SK-MEL-5 (cell line): ENCODE measurements around the gene SETBP1. TPM values are rescaled to one million over a fixed set of nuclear protein-coding genes. Genes with fewer than 3 reads are reported as not detected.

Source experiments
- DNase-seq: peaks from one replicate; pipeline ENCODE4 v3.0.0-alpha.2; 2016; ENCODE audit warnings: low read depth, low spot score
- in situ Hi-C: cut with HindIII; loops from 2 replicates; pipeline ENCODE4 v1.10.0; 2016; ENCODE audit warnings: low sequenced_read_pairs, high pct_unique_total_duplicates, low pct_unique_long_range_greater_than_20kb
- total RNA-seq: library from RNA; depleted of rRNA; stranded (reverse); fragments of >200 nt; shearing (Covaris generic); gene quantifications from 2 replicates; pipeline ENCODE4 v1.2.3, GENCODE V29; 2014

The SETBP1 gene
- total RNA-seq, 1 experiment from 2014 or later = 2.3 TPM

DNA sequence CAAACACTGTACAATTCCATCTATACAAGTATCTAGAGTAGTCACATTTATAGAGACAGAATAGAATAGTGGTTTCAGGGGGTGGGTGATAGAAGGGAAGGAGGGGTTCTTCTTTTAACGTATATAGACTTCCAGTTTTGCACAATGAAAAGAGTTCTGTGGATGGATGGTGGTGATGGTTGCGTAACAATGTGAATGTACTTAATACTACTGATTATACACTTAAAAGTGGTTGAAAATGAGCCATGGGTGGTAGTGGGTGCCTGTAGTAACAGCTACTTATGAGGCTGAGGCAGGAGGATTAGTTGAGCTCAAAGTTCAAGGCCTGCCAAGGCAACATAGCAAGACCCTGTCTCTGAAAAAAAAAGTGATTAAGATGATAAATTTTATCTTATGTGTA is 85.8 kb downstream of the SETBP1 start:
- in situ Hi-C loops = no loop called here
- DNase-seq = no peak

DNA sequence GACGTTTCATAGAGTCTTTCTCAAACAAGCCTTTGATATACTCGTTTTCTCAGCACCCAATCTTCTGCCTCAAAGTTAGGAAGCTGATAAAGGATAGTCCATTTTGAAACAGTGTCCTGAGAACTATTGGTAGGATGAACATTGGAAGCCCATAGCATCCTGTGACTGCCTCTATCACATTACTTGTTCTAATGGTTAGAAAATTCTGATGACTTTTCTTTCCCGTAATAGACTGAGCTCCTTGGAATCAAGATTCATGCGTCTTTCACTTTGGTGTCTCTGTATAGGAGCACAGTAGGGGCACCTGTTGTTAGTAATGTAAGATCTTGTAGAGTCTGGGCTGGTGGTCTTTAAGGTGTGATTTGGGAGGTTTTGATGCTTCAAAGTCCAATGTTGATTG is 87.1 kb downstream of the SETBP1 start:
- in situ Hi-C loops = no loop called here
- no peak for DNase-seq

DNA sequence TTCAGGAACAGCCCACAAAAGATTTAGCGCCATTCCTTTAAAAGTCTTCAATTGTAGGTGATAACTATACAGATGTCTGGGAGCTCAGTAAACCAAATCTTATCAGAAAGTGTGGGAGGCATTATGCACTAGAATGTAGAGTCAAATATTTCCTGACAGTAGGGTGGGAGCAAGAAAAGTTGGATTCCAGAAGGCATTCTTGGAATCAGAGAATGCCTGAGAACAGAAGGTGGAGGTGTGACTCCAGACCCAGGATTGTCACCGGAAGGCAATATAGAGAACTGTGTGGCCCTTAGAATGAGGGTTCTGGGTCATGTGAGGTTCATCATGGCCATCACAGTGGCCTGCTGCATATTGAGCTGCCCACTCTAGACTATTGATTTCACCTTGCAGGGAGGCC is 90.0 kb downstream of the SETBP1 start:
- in situ Hi-C loops = no loop called here

DNA sequence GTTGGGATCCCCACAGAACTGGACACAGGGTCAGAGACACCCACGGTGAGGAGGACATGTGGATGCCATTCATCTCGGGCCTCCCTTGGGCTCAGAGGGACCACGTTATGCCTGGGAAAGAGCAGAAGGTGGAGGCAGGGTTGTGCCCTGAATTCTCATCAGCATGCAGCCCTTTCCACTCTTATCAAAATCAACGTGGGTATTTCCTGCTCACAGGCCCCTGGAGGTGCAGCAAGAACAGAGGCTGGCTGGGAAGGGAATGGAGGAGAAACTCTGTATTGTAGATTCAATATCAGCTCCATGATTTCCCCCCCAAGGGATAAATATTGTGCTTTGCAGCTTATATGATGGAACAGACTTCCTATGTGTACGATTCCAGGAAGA is 90.9 kb downstream of the SETBP1 start:
- in situ Hi-C loops = no loop called here

More for the DNA sequence above, 90.0 kb downstream of the SETBP1 start:
- no peak for DNase-seq

DNA sequence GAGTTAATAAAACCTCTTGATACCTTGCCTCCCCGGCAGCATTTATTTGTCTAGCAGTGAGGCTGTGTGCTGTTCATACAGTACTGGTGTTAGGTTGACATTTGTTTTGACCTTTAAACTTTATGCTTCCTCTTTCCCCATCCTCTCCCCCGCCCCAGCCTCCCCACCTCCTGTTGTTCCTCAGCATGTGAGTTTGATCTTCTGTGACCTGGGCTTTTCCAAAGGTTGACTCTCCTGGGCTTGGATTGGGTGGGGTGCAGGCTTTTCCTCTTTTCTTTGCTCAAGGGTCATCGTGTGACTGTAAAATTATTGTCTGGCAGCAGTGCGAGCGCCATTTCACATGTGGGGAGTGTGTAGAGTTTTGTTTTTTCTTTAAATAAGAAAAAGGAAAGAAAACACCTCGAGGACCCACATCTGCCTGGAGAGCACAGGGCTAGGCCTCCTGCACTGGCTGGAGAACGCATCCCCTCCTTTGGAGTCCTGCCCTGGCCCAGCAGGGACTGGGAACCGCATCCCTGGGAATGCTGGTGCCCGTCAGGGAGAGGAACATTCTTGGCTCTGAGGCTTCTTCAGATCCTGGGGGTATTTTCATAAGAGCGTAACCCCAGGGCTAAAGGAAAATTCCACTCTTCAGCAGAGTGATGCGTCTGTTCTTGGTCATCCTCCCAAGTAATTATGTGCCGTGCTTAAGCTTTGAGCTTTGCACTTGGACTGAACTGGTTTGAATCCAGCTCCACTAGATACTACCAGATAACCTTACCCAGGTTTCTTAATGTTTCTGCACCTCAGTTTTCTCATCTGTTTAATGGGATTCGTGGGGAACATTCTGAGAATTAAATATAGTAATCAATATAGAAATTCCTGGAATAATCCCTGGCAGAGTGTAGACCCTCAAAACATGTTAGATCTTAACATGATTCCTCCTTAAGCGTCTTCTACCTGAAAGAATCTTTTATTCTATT is 91.5 kb downstream of the SETBP1 start:
- no peak for DNase-seq
- in situ Hi-C loops = no loop called here

More for the DNA sequence above, 90.9 kb downstream of the SETBP1 start:
- DNase-seq = no peak

DNA sequence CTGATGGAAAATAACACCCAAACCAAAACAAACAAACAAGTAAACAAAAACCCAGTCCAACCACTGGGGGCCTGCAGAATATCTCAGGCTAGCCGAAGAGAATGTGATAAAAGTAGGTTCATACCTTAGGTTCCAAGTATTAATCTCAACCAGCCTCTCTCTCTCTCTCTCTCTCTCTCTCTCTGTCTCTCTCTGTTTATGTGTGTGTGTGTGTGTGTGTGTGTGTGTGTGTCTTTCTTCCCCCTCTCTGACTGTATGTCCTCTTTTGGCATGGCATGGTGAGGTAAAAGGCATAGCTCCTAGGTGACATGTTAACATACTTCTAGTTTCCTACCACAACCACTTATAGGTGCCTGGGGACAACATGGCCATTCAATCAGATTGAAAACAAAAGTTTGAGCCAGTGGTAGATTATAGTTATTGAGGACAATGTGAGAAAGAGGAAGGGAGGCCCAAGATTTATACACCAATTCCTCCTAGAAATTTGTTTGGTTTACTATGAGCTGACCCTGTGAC is 93.0 kb downstream of the SETBP1 start:
- DNase-seq = no peak
- in situ Hi-C loops = no loop called here

DNA sequence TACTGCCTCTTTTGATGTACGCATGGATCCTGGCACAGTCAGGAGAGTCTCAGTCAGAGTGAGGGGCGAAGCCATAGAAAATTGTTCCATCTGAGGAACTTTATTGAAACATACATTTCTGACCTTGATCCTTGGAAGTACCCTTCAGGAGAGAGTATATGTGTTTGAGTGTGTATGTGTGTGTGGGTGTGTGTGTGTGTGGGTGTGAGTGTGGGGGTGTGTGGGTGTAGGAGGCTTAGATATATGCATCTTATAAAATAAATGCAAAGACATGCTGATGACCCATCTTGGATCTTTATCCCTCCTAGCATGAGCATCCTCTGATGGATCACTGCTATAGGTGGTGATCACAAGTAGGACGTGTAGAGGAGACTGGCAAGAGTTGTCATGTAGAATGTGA is 93.5 kb downstream of the SETBP1 start:
- in situ Hi-C loops = no loop called here
- DNase-seq = no peak

DNA sequence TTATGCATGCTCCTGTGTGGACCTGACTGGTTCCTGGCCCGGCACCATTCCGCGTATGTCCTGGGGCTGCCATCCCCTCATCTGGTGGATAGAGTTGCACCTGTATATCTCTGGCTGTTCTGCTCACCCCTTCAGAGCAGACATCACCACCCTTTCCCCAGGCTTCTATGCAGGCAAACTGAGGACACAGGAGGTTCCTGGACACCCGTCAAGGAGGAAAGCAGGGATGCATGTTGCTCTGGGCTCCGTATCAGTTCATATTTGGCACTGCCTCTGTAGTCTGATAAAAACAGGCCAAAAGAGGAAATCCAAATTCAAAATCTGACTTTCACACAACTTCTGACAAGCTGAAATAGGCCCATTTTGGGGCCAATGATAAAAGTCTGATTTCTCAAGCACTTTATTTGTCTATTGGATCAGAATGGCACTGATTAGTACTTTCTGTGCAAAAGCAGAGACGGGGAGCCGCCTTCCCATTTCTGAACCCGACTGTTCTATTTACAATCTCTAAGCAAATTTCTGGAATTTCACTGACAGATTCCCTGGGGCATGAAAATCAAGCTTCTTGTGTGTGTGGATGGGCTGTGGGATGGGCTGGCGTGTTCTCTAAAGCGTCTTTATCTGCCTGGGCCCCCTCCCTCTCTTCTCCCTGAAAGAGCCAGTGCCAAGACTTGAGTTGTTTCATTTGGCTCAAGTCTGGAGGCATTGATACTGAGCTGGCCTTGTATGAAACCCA is 96.9 kb downstream of the SETBP1 start:
- DNase-seq = no peak
- in situ Hi-C loops = no loop called here

DNA sequence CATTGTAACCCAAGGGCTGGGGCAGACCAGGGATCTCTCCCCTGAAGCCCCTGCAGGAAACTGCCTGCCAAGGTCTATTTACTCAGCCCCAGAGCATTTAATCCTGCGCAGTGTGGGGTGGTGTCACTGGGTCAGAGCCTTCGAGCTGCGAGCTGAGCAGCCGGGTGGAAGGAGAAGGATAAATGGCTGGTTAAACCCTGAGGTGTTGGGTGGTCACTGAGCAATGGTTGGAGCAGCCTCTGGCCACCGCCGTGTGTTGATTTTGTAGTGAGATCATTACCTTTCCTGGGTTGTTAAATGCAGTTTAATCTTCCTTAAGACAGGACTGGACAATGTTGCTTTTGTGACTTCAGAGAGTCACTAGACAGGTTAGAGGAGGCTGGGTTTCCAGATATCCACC is 98.1 kb downstream of the SETBP1 start:
- DNase-seq = no peak
- in situ Hi-C loops = no loop called here

DNA sequence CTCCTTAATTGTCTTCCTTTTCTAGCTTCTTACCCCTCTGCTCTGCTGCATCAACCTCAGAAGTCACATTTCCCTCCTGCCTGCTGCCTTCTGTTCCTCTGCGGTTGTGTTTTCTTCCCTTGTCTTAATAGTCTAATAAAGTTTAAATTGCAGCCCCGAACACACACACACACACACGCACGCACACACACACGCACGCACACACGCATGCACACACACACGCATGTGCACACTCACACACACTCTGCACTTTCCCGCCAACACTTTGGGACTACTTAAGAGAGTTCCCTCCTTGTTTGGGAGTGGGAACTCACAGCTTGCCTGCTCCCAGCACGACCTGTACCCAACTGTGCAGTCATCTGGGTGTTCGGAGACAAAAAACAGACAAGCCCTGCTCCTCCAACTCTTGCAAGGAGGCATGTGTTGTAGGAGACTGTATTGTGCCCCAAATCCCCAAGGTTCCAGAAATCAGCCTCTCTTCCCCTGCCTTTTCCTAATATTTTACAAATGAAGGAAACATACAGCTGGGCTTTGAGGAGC is 99.1 kb downstream of the SETBP1 start:
- in situ Hi-C loops = no loop called here
- no peak for DNase-seq

DNA sequence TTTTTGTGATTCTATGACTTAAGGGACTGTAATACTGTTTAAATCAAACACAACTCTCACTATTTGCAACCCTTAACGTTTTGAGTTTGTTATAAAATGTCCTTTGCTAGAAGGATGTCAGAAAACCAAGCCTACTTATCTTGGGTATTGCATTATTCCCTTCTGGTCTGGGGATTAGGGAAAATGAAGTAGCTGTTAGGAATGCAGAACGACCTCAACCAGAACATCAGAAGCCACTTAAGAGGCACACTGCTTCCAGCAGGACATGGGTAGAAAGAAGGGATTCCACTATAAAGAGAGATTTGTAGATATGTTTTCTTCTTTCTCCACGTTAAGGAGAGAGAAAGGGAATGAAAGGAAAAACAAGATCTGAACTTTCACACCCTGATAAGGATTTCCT is 101.2 kb downstream of the SETBP1 start:
- no peak for DNase-seq
- in situ Hi-C loops = no loop called here

DNA sequence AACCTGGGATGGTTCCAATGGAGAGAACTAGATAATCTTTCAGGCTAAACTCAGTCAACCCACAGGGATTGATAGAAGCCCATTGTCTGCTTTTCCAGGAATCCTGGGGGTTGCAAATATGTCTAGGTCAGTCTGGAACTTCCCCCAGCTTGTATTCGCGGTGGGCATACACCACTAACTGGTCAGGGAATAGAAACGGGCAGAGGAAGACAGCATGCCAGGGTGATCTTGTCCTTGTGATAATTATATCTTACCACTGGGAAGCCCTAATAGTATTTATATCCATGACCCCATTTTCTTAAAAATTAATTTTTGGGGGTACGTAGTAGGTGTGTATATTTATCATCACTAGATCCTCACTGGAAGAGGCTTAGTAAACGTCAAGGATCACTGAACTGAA is 101.9 kb downstream of the SETBP1 start:
- no peak for DNase-seq
- in situ Hi-C loops = no loop called here

DNA sequence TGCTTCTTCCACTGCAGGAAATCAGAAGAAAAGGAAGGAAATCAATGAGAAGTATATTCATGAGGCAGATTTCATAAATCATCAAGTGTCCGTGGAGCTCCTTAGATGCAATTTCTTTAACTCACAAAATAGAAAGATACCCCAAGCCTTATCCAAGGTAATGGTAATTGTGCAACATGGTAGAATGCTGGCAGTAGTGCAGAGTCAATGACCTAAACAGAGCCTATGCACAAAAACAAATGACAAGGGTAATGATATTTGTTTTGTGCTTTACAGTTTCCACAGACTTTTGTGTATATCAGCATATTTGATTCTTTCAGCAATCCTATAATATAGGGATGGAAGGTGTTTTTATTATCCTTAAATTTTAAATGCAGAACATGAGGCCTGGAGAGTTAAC is 102.7 kb downstream of the SETBP1 start:
- in situ Hi-C loops = no loop called here
- DNase-seq = no peak

DNA sequence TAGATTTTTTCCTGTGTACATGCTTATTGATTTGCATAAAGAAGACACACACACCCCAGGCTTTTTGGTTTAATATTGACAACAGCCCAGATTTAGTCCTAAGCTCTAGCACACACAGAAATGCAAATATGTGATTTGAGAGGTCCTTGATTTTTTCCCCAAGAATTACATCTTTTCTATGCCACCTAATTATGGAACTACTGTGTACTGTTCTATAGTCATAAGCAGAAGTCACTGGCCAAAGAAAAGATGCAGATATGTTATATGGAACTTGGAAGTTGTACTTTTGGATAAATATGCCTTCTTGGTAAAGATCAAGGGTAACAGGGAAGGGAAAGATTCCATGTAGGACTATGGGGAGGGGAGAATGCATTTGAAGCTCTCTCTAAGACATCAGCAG is 105.6 kb downstream of the SETBP1 start:
- in situ Hi-C loops = no loop called here
- DNase-seq = no peak

DNA sequence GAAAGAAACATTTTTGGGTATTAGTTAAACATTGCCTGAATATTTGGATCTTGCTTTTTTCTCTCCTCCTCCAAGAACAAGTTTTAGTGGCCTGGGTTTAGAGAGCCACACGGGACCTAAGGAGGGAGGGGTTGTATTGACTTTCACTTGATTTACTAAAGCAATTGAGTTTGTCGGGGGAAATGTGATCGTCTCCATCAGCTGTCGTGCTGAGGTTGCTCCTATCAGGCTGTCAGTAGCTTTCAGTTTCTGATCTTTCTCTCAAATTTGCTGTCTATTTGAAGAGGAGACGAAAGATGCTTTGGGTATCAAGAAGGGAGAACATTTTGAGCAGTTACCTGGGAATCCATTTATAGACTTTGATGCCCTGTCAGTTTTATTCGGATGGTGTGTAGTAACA is 106.0 kb downstream of the SETBP1 start:
- in situ Hi-C loops = no loop called here
- DNase-seq = no peak

DNA sequence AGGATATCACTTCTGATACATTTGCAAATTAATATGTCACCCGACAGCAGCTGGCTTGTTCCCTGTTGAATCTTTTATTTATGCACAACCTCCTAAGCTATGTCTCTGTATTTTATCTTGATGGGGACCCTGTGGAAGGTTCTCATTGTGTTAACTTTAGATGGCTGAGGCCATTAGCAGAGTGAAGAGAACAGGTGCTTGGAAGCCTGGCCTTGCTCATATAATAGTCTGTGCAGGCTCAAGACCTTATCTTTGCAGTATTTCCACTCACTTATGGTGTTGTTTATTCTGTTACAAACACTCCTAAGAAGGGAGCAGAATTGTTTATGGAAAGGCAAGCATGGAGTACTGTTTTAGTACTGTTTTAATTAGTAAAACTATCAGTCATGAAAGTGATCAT is 107.6 kb downstream of the SETBP1 start:
- in situ Hi-C loops = no loop called here
- DNase-seq = no peak

DNA sequence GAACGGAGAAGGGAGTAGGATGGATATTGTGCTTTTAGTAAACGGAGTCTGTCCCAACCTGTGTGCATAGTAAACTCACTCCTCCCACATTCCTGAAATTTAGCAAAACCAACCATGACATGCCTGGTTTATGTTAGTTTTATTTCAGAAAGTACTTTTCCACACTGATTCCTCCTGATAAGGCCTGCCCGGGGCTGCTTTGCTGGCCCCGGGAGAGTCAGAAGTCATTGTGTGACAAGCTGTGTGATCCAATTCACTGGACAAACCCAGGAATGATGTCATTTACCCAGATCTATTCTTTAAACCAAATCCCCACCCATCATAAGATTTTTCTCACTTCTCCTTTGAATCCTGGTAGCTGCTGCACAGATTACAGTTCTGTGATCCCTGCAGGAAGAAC is 109.0 kb downstream of the SETBP1 start:
- no peak for DNase-seq
- in situ Hi-C loops = no loop called here

DNA sequence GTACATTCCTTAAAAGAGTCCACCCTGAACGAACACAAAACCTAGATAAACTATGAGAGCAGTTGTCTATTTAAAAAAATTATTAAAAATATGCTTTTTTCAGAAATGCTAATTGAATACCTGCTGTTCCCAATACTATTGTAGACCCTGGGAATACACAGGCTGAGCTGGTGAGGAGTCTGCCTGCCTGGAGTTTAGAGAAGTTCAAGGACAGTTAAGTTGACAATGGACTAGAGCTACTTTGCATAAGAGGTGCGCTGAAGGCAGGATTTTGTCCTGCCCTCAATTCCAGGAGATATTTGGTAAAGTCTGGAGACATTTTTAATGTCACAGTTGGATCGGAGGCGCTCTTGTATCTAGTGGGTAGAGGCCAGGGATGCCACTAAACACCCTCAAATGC is 110.2 kb downstream of the SETBP1 start:
- DNase-seq = no peak
- in situ Hi-C loops = no loop called here
